CD4-positive, alpha-beta T cell treated with Interleukin-6 at 100 ng/mL for 8 hours (primary cell): Measurements from ENCODE around the gene PGC.

Experiments used
- DNase-seq: peaks from one replicate; pipeline ENCODE4 v3.0.0-alpha.2; 2020; ENCODE audit warnings: mixed read lengths, low spot score

Gene PGC

DNA sequence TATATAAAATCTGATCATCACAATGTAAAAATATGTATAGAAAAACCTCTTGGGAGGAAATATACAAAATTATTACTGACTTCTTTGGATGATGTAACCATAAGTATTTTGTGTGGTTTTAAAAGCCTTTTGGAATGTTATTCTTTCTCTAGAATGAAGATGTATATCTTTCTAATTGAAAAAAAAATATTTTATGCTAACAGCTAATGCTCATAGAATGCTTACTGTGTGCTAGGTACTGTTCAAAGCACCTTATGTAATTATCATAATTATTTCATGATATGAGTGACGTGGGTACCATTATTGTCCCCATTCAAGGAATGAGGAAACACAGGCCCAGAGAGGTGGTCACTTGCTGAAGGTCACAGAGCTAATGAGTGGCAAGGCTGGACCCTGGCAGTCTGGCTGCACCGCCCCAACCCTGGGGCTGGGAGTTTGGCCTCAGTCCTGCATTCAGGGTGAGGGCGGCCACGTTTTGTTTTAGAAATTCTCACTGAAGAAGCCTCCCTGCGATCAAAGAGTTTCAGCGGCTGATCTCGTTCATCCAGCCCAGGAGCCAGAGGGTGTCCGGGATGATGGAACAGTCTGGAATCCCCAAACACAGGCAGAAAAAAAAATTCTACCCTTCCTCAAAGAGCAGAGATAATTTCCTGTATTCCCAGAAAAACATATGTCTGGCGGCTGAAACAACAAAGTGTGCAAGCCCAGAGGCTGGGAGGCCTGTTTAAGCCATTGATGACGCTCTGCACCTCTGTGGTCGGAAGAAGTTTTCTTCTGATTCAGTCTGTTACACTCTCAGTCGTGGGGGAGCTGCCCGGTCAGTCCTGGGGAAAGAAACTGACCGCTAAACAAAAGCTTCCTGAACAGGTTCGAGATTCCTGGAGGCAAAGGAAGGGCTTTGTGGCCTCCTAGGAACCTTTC, 49.1 kb downstream of the PGC start:
- no peak for DNase-seq

- DNase-seq: no peak
Observed at GRCh38 chr6:41696788-41697187, 50.4 kb downstream of the PGC start.

GRCh38 chr6:41695825-41696224, 51.4 kb downstream of the PGC start:
- no peak for DNase-seq

DNA sequence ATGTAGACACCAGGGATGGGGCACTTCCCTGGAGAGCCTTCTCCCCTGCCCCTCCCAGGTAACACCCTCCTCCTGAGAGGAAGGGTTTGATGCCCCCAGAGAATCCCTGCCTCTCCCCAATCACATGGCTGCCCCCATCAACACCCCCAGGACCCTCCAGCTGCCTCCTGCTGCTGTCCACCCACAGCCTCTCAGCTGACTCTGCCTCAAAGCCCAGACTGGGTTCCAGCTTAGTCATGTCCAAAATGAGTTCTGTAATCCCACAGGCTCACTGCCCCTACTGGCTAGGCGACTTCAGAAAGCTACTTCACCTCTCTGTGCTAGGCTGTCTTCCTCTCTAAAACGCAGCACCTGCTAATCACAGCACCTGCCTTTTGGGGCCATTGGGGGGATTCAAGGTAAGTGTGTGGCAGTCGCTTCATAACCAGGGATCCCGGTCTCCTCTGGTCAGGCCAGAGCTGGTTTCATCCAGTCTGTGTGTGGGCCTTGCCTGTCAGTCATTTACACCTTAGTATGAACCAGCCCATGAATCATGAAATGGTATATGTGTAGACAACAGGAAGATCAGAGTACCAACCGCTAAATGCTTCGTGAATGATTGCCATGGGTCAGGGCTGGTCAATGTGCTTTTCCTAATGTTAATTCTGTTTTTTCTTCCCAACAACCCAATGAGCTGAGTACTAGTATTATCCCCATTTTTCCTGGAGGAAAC, 52.2 kb downstream of the PGC start:
- DNase-seq: no peak

DNA sequence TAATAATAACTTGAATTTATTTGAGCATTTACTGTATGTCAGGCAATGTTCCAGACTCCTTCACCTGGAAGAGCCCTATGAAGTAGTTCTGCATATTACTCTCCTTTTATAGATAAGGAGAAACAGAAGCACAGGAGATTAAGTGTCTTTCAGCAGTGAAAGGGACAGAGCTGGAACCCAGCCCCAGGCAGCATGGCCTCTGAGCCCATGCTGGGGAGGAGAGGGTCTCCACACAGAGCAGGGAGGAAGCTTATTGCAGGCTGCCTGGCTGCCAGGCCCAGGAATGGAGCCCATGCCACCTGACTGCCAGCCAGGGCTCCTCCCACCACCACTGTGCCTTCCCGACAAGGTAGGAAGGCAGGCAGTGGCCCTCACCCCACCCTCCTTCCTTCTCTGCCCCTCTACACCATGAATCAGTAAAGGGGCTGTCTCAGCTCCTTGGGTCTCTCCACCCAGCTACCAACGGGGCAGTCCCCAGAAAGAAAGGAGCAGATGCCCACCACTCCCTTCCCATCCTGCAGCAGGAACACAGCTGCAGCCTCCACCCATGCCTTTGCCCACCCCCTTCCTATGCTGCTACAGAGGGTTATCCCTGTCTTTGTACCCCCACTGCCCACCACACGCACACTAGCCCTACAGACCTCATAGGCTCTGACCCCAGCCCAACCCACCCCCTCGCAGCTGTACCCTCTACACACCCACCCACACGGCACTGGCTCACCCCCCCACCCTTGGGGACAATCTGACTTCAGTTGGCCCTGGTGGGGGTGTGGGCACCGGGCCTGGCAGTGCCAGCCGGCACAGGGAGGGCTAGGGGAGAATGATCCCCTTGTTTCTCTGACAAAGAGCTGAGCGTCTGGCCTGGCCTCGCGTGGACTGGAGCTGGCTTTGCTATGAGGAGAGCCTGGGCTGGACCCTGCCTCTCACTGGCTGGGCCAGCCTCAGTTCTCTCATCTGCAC, 53.6 kb downstream of the PGC start:
- DNase-seq: no peak

DNA sequence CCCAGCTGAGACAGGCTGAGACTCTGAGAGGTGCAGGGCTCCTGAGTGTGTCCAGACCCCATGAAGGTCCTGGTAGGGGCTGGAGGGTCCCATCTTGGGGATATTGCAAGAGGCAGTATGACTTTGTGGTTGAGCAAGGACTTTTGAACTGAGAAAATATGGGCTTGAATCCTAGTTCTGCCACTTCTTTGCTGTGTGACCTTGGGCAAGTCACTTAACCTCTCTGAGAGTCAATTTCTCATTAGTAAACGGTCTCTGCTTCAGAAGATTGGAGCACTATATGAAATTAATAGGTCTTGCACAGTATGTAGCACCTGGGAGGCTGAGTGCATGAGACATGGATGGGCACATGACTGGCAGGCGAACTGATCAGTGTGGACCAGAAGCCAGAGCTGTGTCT, 54.5 kb downstream of the PGC start:
- DNase-seq: no peak

GRCh38 chr6:41692080-41692675, 55.0 kb downstream of the PGC start:
- no peak for DNase-seq

GRCh38 chr6:41691426-41692079, 55.6 kb downstream of the PGC start:
- DNase-seq: no peak

- no peak for DNase-seq
Observed at GRCh38 chr6:41690541-41691330, 56.5 kb downstream of the PGC start.

- DNase-seq: no peak
Observed at GRCh38 chr6:41689171-41690008, 57.8 kb downstream of the PGC start.

DNA sequence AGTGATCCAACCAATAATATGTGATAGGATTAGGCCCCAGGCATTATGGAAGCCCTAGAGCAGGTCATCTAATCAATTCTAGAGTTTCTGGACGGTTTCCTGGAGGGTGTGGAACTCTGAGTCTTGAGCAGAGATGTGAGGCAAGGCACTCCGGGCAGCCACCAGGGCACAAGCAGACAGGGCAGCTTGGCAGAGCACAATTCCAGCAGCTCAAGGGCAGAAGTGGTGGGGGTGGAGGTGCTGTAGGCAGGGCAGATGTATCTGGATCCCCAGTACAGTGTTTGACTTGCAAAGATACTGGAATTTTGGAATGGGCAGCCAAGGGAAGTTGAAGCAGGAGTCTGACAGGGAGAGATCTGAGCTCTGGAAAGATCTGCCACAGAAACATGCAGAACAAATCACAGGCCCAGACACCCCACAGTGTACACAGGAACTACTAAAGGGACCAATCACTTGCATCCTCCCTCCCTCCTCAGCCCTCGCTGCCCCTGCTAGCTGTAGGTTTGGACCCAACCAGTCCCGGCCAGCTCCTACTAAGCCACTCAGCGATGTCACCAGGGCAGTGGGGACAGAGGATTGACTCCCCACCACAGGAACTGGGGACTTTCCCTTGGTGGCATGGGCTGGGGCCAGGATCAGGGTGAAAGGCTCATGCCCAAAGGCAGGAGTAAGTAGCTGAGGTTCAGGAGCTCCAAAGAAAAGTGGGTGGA, 58.8 kb downstream of the PGC start:
- no peak for DNase-seq

GRCh38 chr6:41687501-41688175, 59.6 kb downstream of the PGC start:
- no peak for DNase-seq
